ENCODE measurements around the gene VWA3B. TPM values are rescaled to one million over a fixed set of nuclear protein-coding genes. Genes with fewer than 3 reads are reported as not detected.

VWA3B gene
- total and polyA plus RNA-seq, 5 donors from 2014 or later = not detected

DNA sequence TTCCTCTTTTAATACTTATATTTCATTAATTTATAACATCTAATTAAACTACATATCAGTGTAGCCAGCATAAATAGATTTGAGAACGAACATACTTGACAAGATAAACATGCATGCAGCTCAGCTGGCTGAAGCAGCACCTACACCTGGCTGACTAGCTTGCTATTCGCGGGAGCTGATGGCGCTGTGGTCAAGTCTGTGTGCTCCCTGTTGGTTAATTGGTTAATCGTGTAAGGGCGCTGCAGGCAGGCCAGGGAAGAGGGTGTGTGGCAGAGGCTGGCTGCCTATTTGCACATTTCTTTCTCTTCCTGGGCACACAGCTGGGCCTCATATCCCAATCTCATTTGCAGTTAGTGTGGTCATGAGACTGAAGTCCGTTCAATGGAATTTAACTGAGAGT, 14.5 kb upstream of the VWA3B start:
- Histone ChIP-seq H3K9me3 (ENCODE audit: control insufficient read depth in 2 of 2, low read length in 2 of 2) (peaks cover 0 to 2% of the 10 kb centered on the region in 2 experiments), H3K4me3 (ENCODE audit: low read depth, low read length) (no peak overlapping the region), H3K27me3 (ENCODE audit: control insufficient read depth, insufficient read depth, low read length) (peaks cover 8% of the 10 kb centered on the region), H3K27ac (ENCODE audit: insufficient read depth, low read length, poor library complexity, severe bottlenecking) (no peak overlapping the region), H3K4me1 (ENCODE audit: control insufficient read depth, insufficient read depth, low read length, poor library complexity, severe bottlenecking) (no peaks in the 10 kb centered on the region), H3K36me3 (ENCODE audit: control insufficient read depth, insufficient read depth, low read length) (no peaks in the 10 kb centered on the region)
- Mint-ChIP-seq H3K4me3 (no peak overlapping the region), H3K9me3 (peaks cover 0 to 7% (median 2%) of the 10 kb centered on the region in 7 donors), H3K27me3 (peaks cover 41% of the 10 kb centered on the region), H3K27ac (no peak overlapping the region), H3K36me3 (peaks cover 3% of the 10 kb centered on the region), H3K4me1 (no peaks in the 10 kb centered on the region)
- DNase-seq (no peak), ATAC-seq (ENCODE audit: low read depth in 2 of 2) (no peak)

DNA sequence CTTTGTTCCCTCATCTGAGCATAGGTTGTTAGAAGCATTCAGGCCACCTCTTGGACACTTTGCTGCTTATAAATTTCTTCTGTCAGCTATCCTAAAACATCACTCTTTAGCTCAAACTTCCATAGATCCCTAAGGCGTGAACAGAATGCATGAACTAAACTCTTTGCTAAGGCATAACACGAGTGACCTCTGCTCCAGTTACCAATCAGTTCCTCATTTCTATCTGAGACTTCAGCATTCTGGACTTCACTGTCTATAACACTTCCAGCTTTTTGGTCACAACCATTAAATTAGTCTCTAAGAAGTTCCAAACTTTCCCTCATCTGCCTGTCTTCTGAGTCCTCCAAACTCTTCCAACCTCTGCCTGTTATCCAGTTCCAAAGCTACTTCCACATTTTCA, 8.3 kb upstream of the VWA3B start:
- no peak overlapping the region for H3K4me3 ChIP-seq (ENCODE audit: low read depth, low read length)
- Mint-ChIP-seq H3K36me3 (peaks cover under 1% of the 10 kb centered on the region), H3K27ac (no peak overlapping the region), H3K4me3 (no peak overlapping the region), H3K9me3 (peaks cover 0 to 16% (median 6%) of the 10 kb centered on the region in 7 donors), H3K4me1 (peaks cover 0 to 5% (median 0%) of the 10 kb centered on the region in 4 donors), H3K27me3 (peaks cover 27% of the 10 kb centered on the region)
- H3K9me3 ChIP-seq (ENCODE audit: control insufficient read depth in 2 of 2, low read length in 2 of 2) = peaks cover 0 to 8% of the 10 kb centered on the region in 2 experiments
- H3K27me3 ChIP-seq (ENCODE audit: control insufficient read depth, insufficient read depth, low read length) = peaks cover 4% of the 10 kb centered on the region
- ATAC-seq (ENCODE audit: low read depth in 2 of 2) (no peak), DNase-seq (no peak)
- no peaks in the 10 kb centered on the region for H3K36me3 ChIP-seq (ENCODE audit: control insufficient read depth, insufficient read depth, low read length)
- peaks cover 5% of the 10 kb centered on the region for H3K4me1 ChIP-seq (ENCODE audit: control insufficient read depth, insufficient read depth, low read length, poor library complexity, severe bottlenecking)
- no peak overlapping the region for H3K27ac ChIP-seq (ENCODE audit: insufficient read depth, low read length, poor library complexity, severe bottlenecking)

DNA sequence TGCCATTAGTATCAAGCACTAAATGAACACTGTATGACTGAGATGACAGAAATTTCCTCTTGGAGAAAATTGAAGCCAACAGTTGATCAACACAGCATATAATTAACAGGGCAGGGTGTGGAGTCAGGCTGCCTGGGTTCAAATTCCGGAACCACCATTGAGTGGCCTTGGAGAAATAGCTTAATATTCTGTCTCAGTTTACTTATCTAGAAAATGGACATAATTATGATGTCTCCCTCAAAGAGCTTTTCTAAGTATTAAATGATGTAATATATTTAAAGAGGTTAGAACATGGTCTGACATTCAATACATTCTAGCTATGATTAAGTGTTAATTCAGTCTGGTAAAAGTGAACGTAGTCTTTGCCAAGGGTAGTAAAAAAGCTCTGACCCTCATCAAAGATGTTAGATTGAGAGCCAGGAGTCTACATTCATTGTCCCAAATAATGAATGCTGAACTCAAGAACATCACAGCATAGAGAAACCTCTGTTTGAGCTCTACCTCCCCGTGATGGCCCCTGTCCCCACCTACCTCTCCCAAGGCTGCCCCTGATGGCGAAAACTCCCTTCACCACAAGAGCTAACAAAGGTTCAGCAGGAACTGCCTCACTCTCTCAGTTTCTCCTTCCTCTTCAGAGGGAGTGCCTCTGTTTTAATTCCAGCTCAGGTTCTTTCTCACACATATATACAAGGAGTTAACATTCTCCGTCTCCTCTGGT, 2.7 kb upstream of the VWA3B start:
- H3K27me3 ChIP-seq (ENCODE audit: control insufficient read depth, insufficient read depth, low read length) = peaks cover 41% of the 10 kb centered on the region
- Mint-ChIP-seq H3K27ac (no peak overlapping the region), H3K4me3 (no peak overlapping the region), H3K4me1 (peaks cover 0 to 19% (median 11%) of the 10 kb centered on the region in 4 donors), H3K9me3 (peaks cover 0 to 10% (median 0%) of the 10 kb centered on the region in 7 donors), H3K27me3 (peaks cover 51% of the 10 kb centered on the region), H3K36me3 (no peaks in the 10 kb centered on the region)
- DNase-seq (no peak), ATAC-seq (ENCODE audit: low read depth in 2 of 2) (no peak)
- peaks cover 13% of the 10 kb centered on the region for H3K4me1 ChIP-seq (ENCODE audit: control insufficient read depth, insufficient read depth, low read length, poor library complexity, severe bottlenecking)
- H3K4me3 ChIP-seq (ENCODE audit: low read depth, low read length) = no peak overlapping the region
- peaks cover 0 to 6% of the 10 kb centered on the region in 2 experiments for H3K9me3 ChIP-seq (ENCODE audit: control insufficient read depth in 2 of 2, low read length in 2 of 2)
- H3K36me3 ChIP-seq (ENCODE audit: control insufficient read depth, insufficient read depth, low read length) = no peaks in the 10 kb centered on the region
- no peak overlapping the region for H3K27ac ChIP-seq (ENCODE audit: insufficient read depth, low read length, poor library complexity, severe bottlenecking)

DNA sequence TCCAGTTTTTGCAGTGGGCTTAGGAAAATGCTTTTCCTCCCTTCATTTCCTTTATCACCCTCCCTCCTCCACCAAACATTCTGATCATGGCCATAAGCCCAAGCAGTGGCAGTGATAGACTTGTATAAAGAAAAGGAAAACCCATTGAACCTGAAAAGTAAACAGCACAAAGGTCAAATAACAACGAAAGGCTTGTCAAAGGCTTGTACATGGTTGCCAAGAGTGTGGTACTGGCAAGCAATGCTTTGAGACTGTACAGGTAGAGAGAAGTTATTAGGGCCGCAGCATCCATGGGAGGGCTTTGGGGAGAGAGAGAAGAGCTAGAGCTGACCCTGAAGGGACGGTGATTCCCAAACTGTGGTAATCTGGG, 2.1 kb upstream of the VWA3B start:
- H3K9me3 Mint-ChIP-seq = peaks cover 0 to 10% (median 0%) of the 10 kb centered on the region in 7 donors
- H3K36me3 Mint-ChIP-seq = no peaks in the 10 kb centered on the region
- peaks cover 0 to 6% of the 10 kb centered on the region in 2 experiments for H3K9me3 ChIP-seq (ENCODE audit: control insufficient read depth in 2 of 2, low read length in 2 of 2)
- H3K27ac ChIP-seq (ENCODE audit: insufficient read depth, low read length, poor library complexity, severe bottlenecking) = no peak overlapping the region
- H3K27ac Mint-ChIP-seq = no peak overlapping the region
- no peak for ATAC-seq (ENCODE audit: low read depth in 2 of 2)
- H3K4me3 Mint-ChIP-seq = no peak overlapping the region
- no peak overlapping the region for H3K4me3 ChIP-seq (ENCODE audit: low read depth, low read length)
- DNase-seq = no peak
- H3K4me1 Mint-ChIP-seq = peaks cover 0 to 19% (median 11%) of the 10 kb centered on the region in 4 donors
- H3K36me3 ChIP-seq (ENCODE audit: control insufficient read depth, insufficient read depth, low read length) = no peaks in the 10 kb centered on the region
- H3K4me1 ChIP-seq (ENCODE audit: control insufficient read depth, insufficient read depth, low read length, poor library complexity, severe bottlenecking) = peaks cover 13% of the 10 kb centered on the region
- H3K27me3 Mint-ChIP-seq = peaks cover 51% of the 10 kb centered on the region
- peaks cover 41% of the 10 kb centered on the region for H3K27me3 ChIP-seq (ENCODE audit: control insufficient read depth, insufficient read depth, low read length)

DNA sequence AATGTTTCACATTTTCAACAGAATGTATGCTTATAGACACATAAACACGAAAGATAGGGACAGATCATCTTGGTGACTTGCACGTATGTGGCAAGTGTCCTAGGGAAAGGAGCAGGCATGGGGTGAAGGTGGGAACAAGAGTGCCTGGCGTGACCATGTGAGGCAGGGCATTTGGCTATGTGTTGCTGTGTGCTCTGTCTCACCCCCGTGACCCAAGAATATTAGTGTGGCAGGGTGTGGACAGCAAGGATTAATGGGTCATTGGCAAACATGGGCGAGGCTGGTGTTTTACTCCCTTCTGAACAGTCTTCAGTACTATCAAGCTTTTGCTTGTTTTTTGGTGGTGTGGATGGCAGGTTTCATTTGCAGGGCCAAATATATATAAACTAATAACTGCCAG, 1.3 kb upstream of the VWA3B start:
- H3K27me3 Mint-ChIP-seq = peaks cover 51% of the 10 kb centered on the region
- DNase-seq = no peak
- peaks cover 13% of the 10 kb centered on the region for H3K4me1 ChIP-seq (ENCODE audit: control insufficient read depth, insufficient read depth, low read length, poor library complexity, severe bottlenecking)
- H3K9me3 Mint-ChIP-seq = peaks cover 0 to 9% (median 0%) of the 10 kb centered on the region in 7 donors
- no peaks in the 10 kb centered on the region for H3K36me3 ChIP-seq (ENCODE audit: control insufficient read depth, insufficient read depth, low read length)
- peaks cover 0 to 19% (median 11%) of the 10 kb centered on the region in 4 donors for H3K4me1 Mint-ChIP-seq
- H3K4me3 Mint-ChIP-seq = peak overlapping the region in 2 of 4 donors; percentile 30 to 34
- no peak for ATAC-seq (ENCODE audit: low read depth in 2 of 2)
- peaks cover 43% of the 10 kb centered on the region for H3K27me3 ChIP-seq (ENCODE audit: control insufficient read depth, insufficient read depth, low read length)
- peaks cover 0 to 6% of the 10 kb centered on the region in 2 experiments for H3K9me3 ChIP-seq (ENCODE audit: control insufficient read depth in 2 of 2, low read length in 2 of 2)
- no peaks in the 10 kb centered on the region for H3K36me3 Mint-ChIP-seq
- no peak overlapping the region for H3K27ac ChIP-seq (ENCODE audit: insufficient read depth, low read length, poor library complexity, severe bottlenecking)
- no peak overlapping the region for H3K4me3 ChIP-seq (ENCODE audit: low read depth, low read length)
- H3K27ac Mint-ChIP-seq = no peak overlapping the region

DNA sequence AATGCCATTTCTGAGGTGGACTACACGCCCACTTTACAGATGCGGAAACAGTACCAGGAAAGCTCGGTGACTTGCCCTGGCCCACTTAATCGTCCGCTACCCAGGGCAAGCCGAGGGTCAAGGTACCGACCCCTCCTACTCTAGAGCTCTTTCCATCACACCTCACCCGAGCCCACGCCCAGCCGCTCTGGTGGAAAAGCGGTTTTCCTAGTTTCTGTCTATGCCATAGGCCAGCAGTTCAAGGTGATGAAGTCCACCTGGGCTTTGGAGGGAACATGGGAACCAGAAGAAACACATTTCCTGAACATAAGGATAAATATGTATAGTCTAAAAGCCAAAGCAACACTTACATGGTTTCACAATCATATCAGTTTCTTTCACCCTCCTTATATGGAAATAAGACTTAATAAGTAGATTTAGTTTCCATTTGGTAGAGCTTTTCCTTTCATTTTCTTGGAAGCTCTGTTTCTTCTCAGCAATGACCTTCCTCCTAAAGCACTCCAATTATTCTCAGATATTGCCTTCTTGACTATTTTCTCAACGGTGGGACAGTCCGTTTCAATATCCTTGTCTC, 567 bp downstream of the VWA3B start:
- ATAC-seq (ENCODE audit: low read depth in 2 of 2) (no peak), DNase-seq (peak in 1 of 3 donors; percentile 9)
- Mint-ChIP-seq H3K27ac (no peak overlapping the region), H3K4me3 (peak overlapping the region in 2 of 4 donors; percentile 27 to 36), H3K9me3 (peaks cover 0 to 9% (median 0%) of the 10 kb centered on the region in 7 donors), H3K36me3 (no peaks in the 10 kb centered on the region), H3K4me1 (peaks cover 0 to 14% (median 11%) of the 10 kb centered on the region in 4 donors), H3K27me3 (peaks cover 51% of the 10 kb centered on the region)
- Histone ChIP-seq H3K4me3 (ENCODE audit: low read depth, low read length) (no peak overlapping the region), H3K4me1 (ENCODE audit: control insufficient read depth, insufficient read depth, low read length, poor library complexity, severe bottlenecking) (peaks cover 8% of the 10 kb centered on the region), H3K9me3 (ENCODE audit: control insufficient read depth in 2 of 2, low read length in 2 of 2) (peaks cover 0 to 6% of the 10 kb centered on the region in 2 experiments), H3K27ac (ENCODE audit: insufficient read depth, low read length, poor library complexity, severe bottlenecking) (no peak overlapping the region), H3K27me3 (ENCODE audit: control insufficient read depth, insufficient read depth, low read length) (peaks cover 43% of the 10 kb centered on the region), H3K36me3 (ENCODE audit: control insufficient read depth, insufficient read depth, low read length) (no peaks in the 10 kb centered on the region)

DNA sequence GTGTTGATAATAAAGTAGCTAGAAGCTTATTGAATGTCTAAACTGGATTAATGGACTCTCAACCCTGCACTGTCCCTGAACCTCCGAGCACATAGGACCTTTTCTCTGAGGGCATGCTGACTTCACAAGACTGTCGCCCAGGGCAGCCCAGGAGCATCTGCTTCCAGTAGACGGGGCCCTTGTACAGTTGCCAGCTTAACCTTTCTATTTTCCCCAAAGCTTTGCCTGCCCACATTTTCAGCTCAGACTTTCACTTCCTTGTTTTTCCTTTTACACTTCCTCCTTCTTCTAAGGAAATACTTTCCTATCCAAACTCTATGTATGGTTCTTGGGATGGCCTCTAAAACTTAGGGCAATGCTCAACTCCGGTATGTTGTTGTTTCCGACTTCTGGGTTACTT, 1.3 kb downstream of the VWA3B start:
- Histone ChIP-seq H3K9me3 (ENCODE audit: control insufficient read depth in 2 of 2, low read length in 2 of 2) (peaks cover 0 to 6% of the 10 kb centered on the region in 2 experiments), H3K4me3 (ENCODE audit: low read depth, low read length) (no peak overlapping the region), H3K36me3 (ENCODE audit: control insufficient read depth, insufficient read depth, low read length) (no peaks in the 10 kb centered on the region), H3K4me1 (ENCODE audit: control insufficient read depth, insufficient read depth, low read length, poor library complexity, severe bottlenecking) (peaks cover 8% of the 10 kb centered on the region), H3K27ac (ENCODE audit: insufficient read depth, low read length, poor library complexity, severe bottlenecking) (no peak overlapping the region), H3K27me3 (ENCODE audit: control insufficient read depth, insufficient read depth, low read length) (peaks cover 39% of the 10 kb centered on the region)
- Mint-ChIP-seq H3K27me3 (peaks cover 45% of the 10 kb centered on the region), H3K9me3 (peaks cover 0 to 6% (median 0%) of the 10 kb centered on the region in 7 donors), H3K27ac (peak overlapping the region in 1 of 3 donors; percentile 70), H3K4me1 (peaks cover 0 to 14% (median 11%) of the 10 kb centered on the region in 4 donors), H3K4me3 (no peak overlapping the region), H3K36me3 (no peaks in the 10 kb centered on the region)
- ATAC-seq (ENCODE audit: low read depth in 2 of 2) (no peak), DNase-seq (no peak)
